ENCODE data around the gene SLC9A9.
A peak's percentile ranks its signal among the peaks of the same experiment; 100 is the strongest.

The SLC9A9 gene

GRCh38 chr3:143298886-143299535, 549.3 kb downstream of the SLC9A9 start:
- Histone ChIP-seq H3K4me3 (replicated peaks; ENCODE audit: insufficient read depth, low read length) (no peak overlapping the region), H3K27me3 (ENCODE audit: insufficient read depth, poor library complexity, severe bottlenecking) (no peaks in the 10 kb centered on the region), H3K27ac (replicated peaks) (no peak overlapping the region)
- no peak for TF ChIP-seq GABPA (IDR thresholded peaks at IDR 0.05; ENCODE audit: low read depth)
- TF ChIP-seq REST (IDR thresholded peaks at IDR 0.05; ENCODE audit: insufficient replicate concordance, low read depth) = no peak
- TF ChIP-seq, protein P1, sequence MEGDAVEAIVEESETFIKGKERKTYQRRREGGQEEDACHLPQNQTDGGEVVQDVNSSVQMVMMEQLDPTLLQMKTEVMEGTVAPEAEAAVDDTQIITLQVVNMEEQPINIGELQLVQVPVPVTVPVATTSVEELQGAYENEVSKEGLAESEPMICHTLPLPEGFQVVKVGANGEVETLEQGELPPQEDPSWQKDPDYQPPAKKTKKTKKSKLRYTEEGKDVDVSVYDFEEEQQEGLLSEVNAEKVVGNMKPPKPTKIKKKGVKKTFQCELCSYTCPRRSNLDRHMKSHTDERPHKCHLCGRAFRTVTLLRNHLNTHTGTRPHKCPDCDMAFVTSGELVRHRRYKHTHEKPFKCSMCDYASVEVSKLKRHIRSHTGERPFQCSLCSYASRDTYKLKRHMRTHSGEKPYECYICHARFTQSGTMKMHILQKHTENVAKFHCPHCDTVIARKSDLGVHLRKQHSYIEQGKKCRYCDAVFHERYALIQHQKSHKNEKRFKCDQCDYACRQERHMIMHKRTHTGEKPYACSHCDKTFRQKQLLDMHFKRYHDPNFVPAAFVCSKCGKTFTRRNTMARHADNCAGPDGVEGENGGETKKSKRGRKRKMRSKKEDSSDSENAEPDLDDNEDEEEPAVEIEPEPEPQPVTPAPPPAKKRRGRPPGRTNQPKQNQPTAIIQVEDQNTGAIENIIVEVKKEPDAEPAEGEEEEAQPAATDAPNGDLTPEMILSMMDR (IDR thresholded peaks at IDR 0.05; ENCODE audit: insufficient read depth, low read length) = no peak
- TF ChIP-seq SPI1 (IDR thresholded peaks at IDR 0.05; ENCODE audit: borderline replicate concordance, low read depth) = peak; percentile 47; the same call in 1 of the 2 replicates
- no peak for TF ChIP-seq POLR2AphosphoS5 (IDR thresholded peaks at IDR 0.05; ENCODE audit: low read depth)
- no peak for DNase-seq (ENCODE audit: low read depth in 1 of 2, low spot score in 1 of 2)

GRCh38 chr3:143298380-143298779, 549.9 kb downstream of the SLC9A9 start:
- Histone ChIP-seq H3K4me3 (replicated peaks; ENCODE audit: insufficient read depth, low read length) (no peak overlapping the region), H3K27me3 (ENCODE audit: insufficient read depth, poor library complexity, severe bottlenecking) (no peaks in the 10 kb centered on the region), H3K27ac (replicated peaks) (no peak overlapping the region)
- DNase-seq (ENCODE audit: low read depth in 1 of 2, low spot score in 1 of 2) = no peak
- TF ChIP-seq SPI1 (IDR thresholded peaks at IDR 0.05; ENCODE audit: borderline replicate concordance, low read depth) = no peak
- no peak for TF ChIP-seq REST (IDR thresholded peaks at IDR 0.05; ENCODE audit: insufficient replicate concordance, low read depth)
- TF ChIP-seq, protein P1 (IDR thresholded peaks at IDR 0.05; ENCODE audit: insufficient read depth, low read length) = no peak
- no peak for TF ChIP-seq POLR2AphosphoS5 (IDR thresholded peaks at IDR 0.05; ENCODE audit: low read depth)
- no peak for TF ChIP-seq GABPA (IDR thresholded peaks at IDR 0.05; ENCODE audit: low read depth)

DNA sequence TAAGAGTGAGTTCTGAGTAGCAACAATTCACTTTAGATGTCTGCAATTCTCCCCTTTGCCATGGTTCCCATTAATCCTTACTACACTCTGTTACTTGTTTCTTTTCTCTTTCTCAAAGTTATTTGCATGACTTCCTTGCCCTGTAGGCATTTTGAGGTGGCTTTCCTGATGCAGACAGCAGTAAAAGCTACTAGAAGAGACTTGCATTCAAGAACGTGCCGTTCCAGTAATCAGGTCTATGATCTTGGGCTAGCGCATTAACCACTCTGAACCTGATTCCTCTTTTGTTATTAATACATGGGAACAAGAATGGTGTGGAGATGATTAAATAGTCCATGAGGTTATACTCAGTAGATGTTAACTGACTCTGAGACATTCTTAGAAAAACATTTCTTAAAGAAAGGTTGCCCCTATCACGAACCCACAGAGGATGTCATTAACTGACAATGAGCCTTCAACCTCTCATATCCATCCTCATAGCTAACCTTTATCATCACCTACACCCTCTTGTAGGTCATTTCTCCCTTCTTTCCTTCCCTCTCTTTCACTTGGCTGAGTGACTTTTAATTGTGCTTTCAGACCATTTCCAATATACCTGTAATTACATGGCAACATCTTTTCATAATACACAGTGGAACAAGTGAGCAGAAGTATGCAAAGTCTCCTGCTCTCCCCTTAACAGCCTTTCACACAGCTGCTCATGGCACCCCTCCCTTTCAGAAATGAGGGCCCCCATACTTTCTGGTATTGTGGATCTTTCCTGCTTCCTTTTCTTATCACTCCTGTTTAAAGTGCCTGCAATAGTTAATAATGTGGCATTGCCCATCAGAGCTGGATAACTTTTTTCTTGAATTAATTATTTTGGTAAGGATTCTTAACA, 552.8 kb downstream of the SLC9A9 start:
- no peak overlapping the region for H3K27ac ChIP-seq (replicated peaks)
- H3K4me3 ChIP-seq (replicated peaks; ENCODE audit: insufficient read depth, low read length) = no peak overlapping the region
- no peak for DNase-seq (ENCODE audit: low read depth in 1 of 2, low spot score in 1 of 2)
- TF ChIP-seq REST (IDR thresholded peaks at IDR 0.05; ENCODE audit: insufficient replicate concordance, low read depth) (no peak), POLR2AphosphoS5 (IDR thresholded peaks at IDR 0.05; ENCODE audit: low read depth) (no peak), GABPA (IDR thresholded peaks at IDR 0.05; ENCODE audit: low read depth) (no peak), SPI1 (IDR thresholded peaks at IDR 0.05; ENCODE audit: borderline replicate concordance, low read depth) (no peak)
- TF ChIP-seq, protein P1 (IDR thresholded peaks at IDR 0.05; ENCODE audit: insufficient read depth, low read length) = no peak
- no peaks in the 10 kb centered on the region for H3K27me3 ChIP-seq (ENCODE audit: insufficient read depth, poor library complexity, severe bottlenecking)

All from HL-60 (cell line).